ENCODE measurements around the gene CHI3L1.

The CHI3L1 gene

GRCh38 chr1:203202431-203203245 is 16.1 kb upstream of the CHI3L1 start:
- TF ChIP-seq CTCF (IDR thresholded peaks at IDR 0.05) = no peak

- TF ChIP-seq CTCF (IDR thresholded peaks at IDR 0.05) = no peak
These were observed 15.2 kb upstream of the CHI3L1 start for GRCh38 chr1:203201516-203202205.

- no peak for TF ChIP-seq CTCF (IDR thresholded peaks at IDR 0.05)
These were observed 14.4 kb upstream of the CHI3L1 start for GRCh38 chr1:203200916-203201315.

- no peak for TF ChIP-seq CTCF (IDR thresholded peaks at IDR 0.05)
These were observed 13.5 kb upstream of the CHI3L1 start for GRCh38 chr1:203199816-203200571.

- TF ChIP-seq CTCF (IDR thresholded peaks at IDR 0.05) = no peak
These were observed 12.9 kb upstream of the CHI3L1 start for GRCh38 chr1:203199481-203199815.

GRCh38 chr1:203199002-203199401 is 12.5 kb upstream of the CHI3L1 start:
- TF ChIP-seq CTCF (IDR thresholded peaks at IDR 0.05) = no peak

- TF ChIP-seq CTCF (IDR thresholded peaks at IDR 0.05) = no peak
These were observed 11.1 kb upstream of the CHI3L1 start for GRCh38 chr1:203197625-203198024.

Data from LNCAP (cell line).